KMS-11 (cell line): Measurements from ENCODE around the gene SRP68.
A peak's percentile ranks its signal among the peaks of the same experiment; 100 is the strongest.

Source experiments
- H2AFZ ChIP-seq: fragments of 200-600 bp; sonication (generic); 2 replicates; pipeline ENCODE4 v1.6.1; 2016; ENCODE audit warnings: antibody characterized with exemption, mixed run types, low read depth
- H3K27ac ChIP-seq: fragments of 200-600 bp; sonication (generic); 2 replicates; pipeline ENCODE4 v1.6.1; 2016; ENCODE audit warnings: mild to moderate bottlenecking, mixed run types
- H3K27me3 ChIP-seq: fragments of 200-600 bp; sonication (generic); 2 replicates; pipeline ENCODE4 v1.6.1; 2017; ENCODE audit warnings: mild to moderate bottlenecking, low read depth, mixed run types, moderate library complexity; ENCODE audit not compliant: insufficient read depth
- H3K36me3 ChIP-seq: fragments of 200-600 bp; sonication (generic); 2 replicates; pipeline ENCODE4 v1.6.1; 2017; ENCODE audit warnings: mild to moderate bottlenecking, mixed run types; ENCODE audit not compliant: insufficient read depth
- H3K4me1 ChIP-seq: fragments of 200-600 bp; sonication (generic); 2 replicates; pipeline ENCODE4 v1.6.1; 2016; ENCODE audit warnings: mild to moderate bottlenecking, low read depth, mixed run types; ENCODE audit not compliant: poor library complexity, severe bottlenecking
- H3K4me2 ChIP-seq: fragments of 200-600 bp; sonication (generic); 2 replicates; pipeline ENCODE4 v1.7.0; 2016; ENCODE audit warnings: mild to moderate bottlenecking, mixed run types
- H3K4me3 ChIP-seq: fragments of 200-600 bp; sonication (generic); IDR thresholded peaks from 2 replicates; pipeline ENCODE4 v1.6.1; 2017; ENCODE audit warnings: low read depth, low read length, mixed read lengths; ENCODE audit not compliant: insufficient read depth
- H3K79me2 ChIP-seq: fragments of 200-600 bp; sonication (generic); 2 replicates; pipeline ENCODE4 v1.6.1; 2016; ENCODE audit warnings: low read depth, mixed run types; ENCODE audit not compliant: insufficient read depth
- H3K9ac ChIP-seq: fragments of 200-600 bp; sonication (generic); 2 replicates; pipeline ENCODE4 v1.6.1; 2016; ENCODE audit warnings: mild to moderate bottlenecking, mixed run types
- H4K20me1 ChIP-seq: fragments of 200-600 bp; sonication (generic); 2 replicates; pipeline ENCODE4 v1.6.1; 2016; ENCODE audit warnings: mild to moderate bottlenecking, mixed run types; ENCODE audit not compliant: insufficient read depth
- CTCF ChIP-seq: fragments of 200-600 bp; sonication (generic); conservative IDR thresholded peaks from 2 replicates; pipeline ENCODE4 v1.6.1; 2017; ENCODE audit warnings: low read depth, mild to moderate bottlenecking, antibody characterized with exemption, low read length, moderate library complexity, mixed read lengths

The SRP68 gene

GRCh38 chr17:76013377-76013932 is 58.9 kb downstream of the SRP68 start:
- H3K27ac ChIP-seq: no peak overlapping the region
- 0 out of 2 replicates have a peak overlapping the region, but pooled peaks have one; percentile 38 for H2AFZ ChIP-seq
- no peak for TF ChIP-seq CTCF
- peaks cover 17% of the 10 kb centered on the region; the same call in 1 of the 2 replicates for H3K27me3 ChIP-seq
- no peak overlapping the region for H3K4me2 ChIP-seq
- H3K4me1 ChIP-seq: peaks cover 3% of the 10 kb centered on the region
- no peaks in the 10 kb centered on the region for H4K20me1 ChIP-seq
- no peak overlapping the region for H3K4me3 ChIP-seq
- H3K9ac ChIP-seq: no peak overlapping the region
- no peaks in the 10 kb centered on the region for H3K36me3 ChIP-seq
- H3K79me2 ChIP-seq: no peaks in the 10 kb centered on the region

DNA sequence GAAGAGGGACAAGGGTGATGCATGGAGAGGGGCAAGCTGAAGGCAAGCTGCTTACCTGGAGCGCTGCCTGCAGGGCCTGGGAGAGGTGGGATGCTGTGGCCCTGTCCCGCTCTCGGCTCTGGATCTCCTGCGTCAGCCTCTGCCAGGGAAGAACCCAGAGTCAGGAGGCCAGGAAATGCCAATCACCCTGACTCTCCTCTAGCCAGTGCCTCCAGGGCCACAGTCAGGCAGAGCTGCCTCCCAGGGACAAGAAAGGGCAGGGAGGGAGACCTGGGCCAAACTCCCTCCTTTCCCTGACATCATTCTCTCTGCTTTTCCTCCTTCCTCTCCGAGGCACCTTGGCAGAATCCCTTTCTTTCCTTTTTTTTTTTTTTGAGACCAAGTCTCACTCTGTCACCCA is 60.4 kb downstream of the SRP68 start:
- H3K9ac ChIP-seq: no peak overlapping the region
- H2AFZ ChIP-seq: no peak overlapping the region
- no peaks in the 10 kb centered on the region for H3K79me2 ChIP-seq
- H3K4me1 ChIP-seq: peaks cover 3% of the 10 kb centered on the region
- H3K27ac ChIP-seq: no peak overlapping the region
- no peak overlapping the region for H3K4me2 ChIP-seq
- peaks cover 18% of the 10 kb centered on the region; the same call in 1 of the 2 replicates for H3K27me3 ChIP-seq
- H3K4me3 ChIP-seq: no peak overlapping the region
- no peak for TF ChIP-seq CTCF
- H4K20me1 ChIP-seq: no peaks in the 10 kb centered on the region
- no peaks in the 10 kb centered on the region for H3K36me3 ChIP-seq

DNA sequence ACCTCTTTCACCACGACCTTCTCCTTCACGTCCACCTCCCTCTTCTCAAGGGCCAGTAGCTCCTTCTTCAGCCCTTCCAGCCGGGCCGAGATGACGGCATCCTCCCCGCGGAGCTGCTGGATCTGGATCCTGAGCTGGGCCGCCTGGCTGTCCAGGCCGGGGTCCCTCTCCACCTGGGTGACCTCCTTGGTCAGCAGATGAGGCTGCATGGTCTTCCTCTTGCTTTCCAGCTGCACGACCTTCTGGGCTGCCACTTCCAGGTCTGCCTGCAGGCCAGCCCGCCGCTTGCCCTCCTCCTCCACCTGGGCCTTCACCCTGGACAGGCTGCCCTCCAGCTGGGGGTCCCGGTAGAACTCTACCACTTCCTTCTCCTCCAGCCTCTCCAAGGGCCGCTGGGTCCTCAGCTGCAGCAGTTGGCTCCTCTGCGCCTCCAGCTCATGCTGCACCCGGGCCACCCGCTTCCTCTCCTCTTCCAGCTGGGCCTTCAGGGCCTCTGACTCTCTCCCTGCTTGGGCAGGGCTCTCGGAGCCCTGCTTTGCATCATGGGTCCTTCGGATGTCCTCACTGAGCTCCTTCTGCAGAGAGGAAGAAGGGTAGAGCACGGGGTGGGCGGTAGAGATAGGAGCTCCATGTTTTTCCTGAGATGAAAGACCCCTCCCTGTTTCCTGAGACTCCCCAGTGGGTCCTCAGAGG is 62.2 kb downstream of the SRP68 start:
- Histone ChIP-seq H3K36me3 (no peaks in the 10 kb centered on the region), H3K4me2 (no peak overlapping the region), H3K4me1 (peaks cover 10% of the 10 kb centered on the region), H3K4me3 (no peak overlapping the region), H2AFZ (no peak overlapping the region), H3K27me3 (peaks cover 18% of the 10 kb centered on the region; the same call in 1 of the 2 replicates), H4K20me1 (no peaks in the 10 kb centered on the region), H3K27ac (no peak overlapping the region), H3K79me2 (no peaks in the 10 kb centered on the region), H3K9ac (no peak overlapping the region)
- TF ChIP-seq CTCF: no peak

DNA sequence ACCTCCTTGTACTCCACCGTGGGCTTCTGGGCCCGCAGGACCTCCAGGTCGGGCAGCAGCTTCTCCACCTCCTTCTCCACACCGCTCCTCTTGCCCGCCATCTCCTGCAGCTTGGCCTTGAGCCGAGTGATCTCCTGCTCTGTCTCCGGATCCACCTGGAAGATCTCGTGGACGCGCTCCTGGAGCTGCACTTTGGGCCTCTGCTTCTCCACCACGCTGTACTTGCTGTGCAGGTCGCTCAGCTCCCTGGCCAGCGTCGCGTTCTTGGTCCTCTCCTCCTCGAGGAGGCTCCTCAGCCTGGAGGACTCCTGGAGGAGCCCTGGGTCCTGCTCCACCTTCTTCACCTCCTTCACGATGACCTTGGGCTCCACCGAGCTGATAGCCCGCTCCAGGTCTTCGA is 62.9 kb downstream of the SRP68 start:
- Histone ChIP-seq H3K27me3 (peaks cover 18% of the 10 kb centered on the region; the same call in 1 of the 2 replicates), H3K9ac (no peak overlapping the region), H3K79me2 (no peaks in the 10 kb centered on the region), H3K4me1 (peaks cover 9% of the 10 kb centered on the region), H3K4me2 (no peak overlapping the region), H4K20me1 (no peaks in the 10 kb centered on the region), H2AFZ (no peak overlapping the region), H3K4me3 (no peak overlapping the region), H3K36me3 (no peaks in the 10 kb centered on the region), H3K27ac (no peak overlapping the region)
- no peak for TF ChIP-seq CTCF
